HEK293T (cell line): ENCODE data around the gene THSD7B.

Source experiments
- CTCF ChIA-PET: fragments of 350-600 bp; formaldehyde crosslinking; extraction: SDS; loops from one replicate; lab custom pipeline; 2021; ENCODE audit warnings: antibody characterized with exemption, inconsistent platforms; lab: Yijun Ruan, JAX
- POLR2A ChIA-PET: fragments of 350-600 bp; formaldehyde crosslinking; extraction: SDS; loops from one replicate; lab custom pipeline; 2020; ENCODE audit warnings: antibody characterized with exemption, inconsistent platforms; lab: Yijun Ruan, JAX
- DNase-seq: peaks from one replicate; pipeline ENCODE4 v3.0.0; 2012; ENCODE audit warnings: mixed read lengths; ENCODE audit errors: extremely low spot score
- BHLHE40 ChIP-seq: fragments of 450-650 bp; IDR thresholded peaks from 2 replicates; pipeline ENCODE4 v1.6.1; 2016; ENCODE audit warnings: mild to moderate bottlenecking, moderate library complexity, borderline replicate concordance
- CTBP1 ChIP-seq: fragments of 450-650 bp; IDR thresholded peaks from 2 replicates; pipeline ENCODE4 v1.6.1; 2016; ENCODE audit warnings: borderline replicate concordance
- ELF4 ChIP-seq: fragments of 450-650 bp; IDR thresholded peaks from 2 replicates; pipeline ENCODE4 v1.6.1; 2017; ENCODE audit warnings: antibody characterized with exemption
- FOXK2 ChIP-seq: fragments of 450-650 bp; IDR thresholded peaks from 2 replicates; pipeline ENCODE4 v1.6.1; 2016; ENCODE audit warnings: mild to moderate bottlenecking
- FOXM1 ChIP-seq: fragments of 450-650 bp; IDR thresholded peaks from 2 replicates; pipeline ENCODE4 v1.6.1; 2017; ENCODE audit warnings: mild to moderate bottlenecking, borderline replicate concordance
- HDGF ChIP-seq: fragments of 450-650 bp; IDR thresholded peaks from 2 replicates; pipeline ENCODE4 v1.6.1; 2017; ENCODE audit warnings: antibody characterized with exemption, borderline replicate concordance
- L3MBTL2 ChIP-seq: fragments of 450-650 bp; conservative IDR thresholded peaks from 2 replicates; pipeline ENCODE4 v1.6.1; 2016; ENCODE audit warnings: mild to moderate bottlenecking
- LEF1 ChIP-seq: fragments of 450-650 bp; IDR thresholded peaks from 2 replicates; pipeline ENCODE4 v1.6.1; 2017; ENCODE audit warnings: mild to moderate bottlenecking, borderline replicate concordance
- NFRKB ChIP-seq: fragments of 450-650 bp; IDR thresholded peaks from 2 replicates; pipeline ENCODE4 v1.6.1; 2016; ENCODE audit warnings: mild to moderate bottlenecking, moderate library complexity
- SUZ12 ChIP-seq: fragments of 450-650 bp; IDR thresholded peaks from 2 replicates; pipeline ENCODE4 v1.6.1; 2016; ENCODE audit warnings: mild to moderate bottlenecking
- TARDBP ChIP-seq: fragments of 450-650 bp; IDR thresholded peaks from 2 replicates; pipeline ENCODE4 v1.6.1; 2016
- ZNF384 ChIP-seq: fragments of 450-650 bp; IDR thresholded peaks from 2 replicates; pipeline ENCODE4 v1.6.1; 2016
- TF ChIP-seq, protein P1 (sequence below): fragments of 450-650 bp; IDR thresholded peaks from 2 replicates; pipeline ENCODE4 v1.6.1; 2016

THSD7B gene

DNA sequence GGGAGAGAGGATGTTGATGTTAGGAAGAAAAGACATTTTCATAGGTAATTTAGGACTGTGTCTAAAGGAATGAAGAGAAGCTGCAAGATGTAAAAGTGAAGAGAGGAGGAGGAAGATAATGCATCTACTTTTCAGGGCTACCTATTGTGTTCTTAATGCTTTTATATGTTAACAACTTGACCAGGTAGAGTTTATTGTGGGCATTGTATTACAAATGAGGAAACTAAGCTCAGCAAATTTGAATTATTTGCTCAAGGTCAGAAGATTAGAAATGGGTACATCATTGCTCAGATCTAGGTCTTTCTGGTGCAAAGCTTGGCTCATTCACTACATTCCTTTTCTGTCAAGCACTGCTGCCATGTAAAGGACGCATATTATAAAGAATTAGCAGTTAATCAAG lies 441.7 kb downstream of the THSD7B start:
- ChIA-PET POLR2A (no interaction called here), CTCF (no interaction called here)

GRCh38 chr2:137208431-137208891 lies 443.1 kb downstream of the THSD7B start:
- POLR2A ChIA-PET = no interaction called here
- TF ChIP-seq TARDBP (no peak), CTBP1 (no peak), BHLHE40 (no peak), NFRKB (no peak), FOXM1 (no peak), LEF1 (no peak)
- CTCF ChIA-PET = no interaction called here
- DNase-seq = no peak

More for the DNA sequence above, 441.7 kb downstream of the THSD7B start:
- DNase-seq = no peak
- TF ChIP-seq ELF4 = no peak
- no peak for TF ChIP-seq ZNF384

DNA sequence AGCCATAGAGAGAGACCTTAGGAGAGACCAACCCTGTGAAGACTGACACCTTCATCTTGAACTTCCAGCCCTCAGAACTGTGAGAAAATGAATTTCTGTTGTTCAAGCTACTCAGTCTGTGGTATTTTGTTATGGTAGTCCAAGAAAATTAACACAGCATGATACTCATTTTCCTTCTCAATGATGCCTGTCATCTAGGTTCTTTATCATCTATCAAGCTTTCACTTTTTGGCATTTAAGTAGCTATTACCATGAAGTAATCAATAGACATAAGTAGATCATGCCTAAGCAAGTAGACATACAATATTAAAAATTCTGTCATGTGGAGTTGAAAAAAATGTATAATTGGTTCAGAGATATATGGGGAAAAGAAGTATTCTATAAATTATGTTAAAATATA lies 444.7 kb downstream of the THSD7B start:
- no peak for DNase-seq
- CTCF ChIA-PET = no interaction called here
- POLR2A ChIA-PET = no interaction called here
- TF ChIP-seq ELF4 = no peak

- TF ChIP-seq HDGF (no peak), ELF4 (no peak)
- ChIA-PET POLR2A (no interaction called here), CTCF (no interaction called here)
- no peak for DNase-seq
Observed at GRCh38 chr2:137211761-137212160, 446.4 kb downstream of the THSD7B start.

- no peak for DNase-seq
- ChIA-PET CTCF (no interaction called here), POLR2A (no interaction called here)
- TF ChIP-seq FOXK2 (no peak), L3MBTL2 (no peak), CTBP1 (no peak), ZNF384 (no peak)
Observed at GRCh38 chr2:137220438-137220993, 455.2 kb downstream of the THSD7B start.

DNA sequence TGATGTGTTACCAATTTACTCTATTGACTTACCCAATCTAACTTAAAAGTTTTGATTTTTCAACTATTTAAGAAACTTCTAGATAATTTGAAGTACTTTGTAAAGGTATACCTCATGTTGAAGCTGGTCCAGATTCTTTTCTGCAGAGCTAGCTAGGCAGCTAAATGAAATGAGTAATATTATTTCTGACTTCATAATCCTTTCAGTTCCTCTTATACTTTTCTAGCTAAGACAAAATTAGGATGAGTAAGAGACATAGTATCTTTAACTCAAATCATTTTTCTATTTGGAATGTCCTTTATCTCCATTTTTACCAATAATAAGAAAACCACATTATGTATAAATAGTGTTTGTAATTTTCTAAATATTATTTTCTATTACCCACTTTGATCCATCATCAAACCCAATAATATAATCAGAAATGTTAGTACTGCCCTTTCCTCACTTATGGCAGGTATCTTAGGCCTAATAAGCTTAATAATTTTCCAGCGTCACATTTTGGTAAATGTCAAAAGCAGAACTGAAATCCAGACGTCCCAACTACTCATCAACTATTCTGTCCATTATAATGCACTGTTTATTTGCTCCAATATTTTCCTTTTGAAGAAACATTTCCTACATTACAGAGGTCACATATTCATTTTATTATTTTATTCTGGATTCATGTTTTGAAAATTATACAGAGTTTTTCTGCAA lies 456.6 kb downstream of the THSD7B start:
- ChIA-PET CTCF (no interaction called here), POLR2A (no interaction called here)
- TF ChIP-seq NFRKB = no peak
- DNase-seq = no peak

GRCh38 chr2:137223722-137224121 lies 458.4 kb downstream of the THSD7B start:
- DNase-seq = no peak
- ChIA-PET POLR2A (no interaction called here), CTCF (no interaction called here)
- no peak for TF ChIP-seq ZNF384
- TF ChIP-seq CTBP1 = no peak
- TF ChIP-seq LEF1 = no peak

GRCh38 chr2:137228566-137228965 lies 463.2 kb downstream of the THSD7B start:
- ChIA-PET CTCF (no interaction called here), POLR2A (no interaction called here)
- no peak for TF ChIP-seq LEF1
- TF ChIP-seq SUZ12 = no peak
- TF ChIP-seq L3MBTL2 = no peak
- TF ChIP-seq, protein P1, sequence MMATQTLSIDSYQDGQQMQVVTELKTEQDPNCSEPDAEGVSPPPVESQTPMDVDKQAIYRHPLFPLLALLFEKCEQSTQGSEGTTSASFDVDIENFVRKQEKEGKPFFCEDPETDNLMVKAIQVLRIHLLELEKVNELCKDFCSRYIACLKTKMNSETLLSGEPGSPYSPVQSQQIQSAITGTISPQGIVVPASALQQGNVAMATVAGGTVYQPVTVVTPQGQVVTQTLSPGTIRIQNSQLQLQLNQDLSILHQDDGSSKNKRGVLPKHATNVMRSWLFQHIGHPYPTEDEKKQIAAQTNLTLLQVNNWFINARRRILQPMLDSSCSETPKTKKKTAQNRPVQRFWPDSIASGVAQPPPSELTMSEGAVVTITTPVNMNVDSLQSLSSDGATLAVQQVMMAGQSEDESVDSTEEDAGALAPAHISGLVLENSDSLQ = no peak
- DNase-seq = no peak

- CTCF ChIA-PET = no interaction called here
- DNase-seq = no peak
Observed at GRCh38 chr2:137229834-137230233, 464.5 kb downstream of the THSD7B start.

More at GRCh38 chr2:137229834-137230233, 464.5 kb downstream of the THSD7B start:
- POLR2A ChIA-PET = no interaction called here
- TF ChIP-seq NFRKB (no peak), CTBP1 (peak; percentile 57; the same call in 1 of the 2 replicates), ELF4 (no peak), L3MBTL2 (no peak), SUZ12 (no peak), ZNF384 (no peak)
- TF ChIP-seq, protein P1 = peak; percentile 29; the same call in 1 of the 2 replicates
